ENCODE results near the gene LGALS3. TPM values are rescaled to one million over a fixed set of nuclear protein-coding genes. Genes with fewer than 3 reads are reported as not detected.

Gene LGALS3
- polyA plus RNA-seq, 1 donor (not counting 4 experiments of a cell fraction or from before 2014, with no cell fraction given): 193 TPM

DNA sequence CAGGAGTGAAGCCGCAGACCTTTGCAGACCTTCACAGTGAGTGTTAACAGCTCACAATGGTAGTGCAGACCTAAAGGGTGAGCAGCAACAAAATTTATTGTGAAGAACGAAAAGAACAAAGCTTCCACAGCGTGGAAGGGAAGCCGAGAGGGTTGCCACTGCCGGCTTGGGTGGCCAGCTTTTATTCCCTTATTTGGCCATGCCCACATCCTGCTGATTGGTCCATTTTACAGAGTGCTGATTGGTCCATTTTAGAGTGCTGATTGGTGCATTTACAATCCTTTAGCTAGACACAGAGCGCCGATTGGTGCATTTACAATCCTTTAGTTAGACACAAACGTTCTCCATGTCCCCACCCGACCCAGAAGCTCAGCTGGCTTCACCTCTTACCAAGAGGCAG, 42.1 kb upstream of the LGALS3 start:
- Histone ChIP-seq H3K36me3 (ENCODE audit: control insufficient read depth in 2 of 2, extremely low read depth in 1 of 2, insufficient read depth in 2 of 2, low read length in 2 of 2) (no peaks in the 10 kb centered on the region), H2AFZ (ENCODE audit: control insufficient read depth, low read length) (no peak overlapping the region), H3K9me1 (ENCODE audit: control insufficient read depth, extremely low read depth, insufficient read depth, low read length) (no peaks in the 10 kb centered on the region), H3K27ac (ENCODE audit: control insufficient read depth, insufficient read depth, low read length) (no peak overlapping the region), H3K4me3 (ENCODE audit: control insufficient read depth in 2 of 3, extremely low read depth in 1 of 3, insufficient read depth in 2 of 3, low read depth in 1 of 3, low read length in 3 of 3) (no peak overlapping the region), H3K27me3 (ENCODE audit: control insufficient read depth, extremely low read depth, insufficient read depth, low read length) (no peaks in the 10 kb centered on the region), H3K9me3 (ENCODE audit: control insufficient read depth, low read depth, low read length) (no peaks in the 10 kb centered on the region), H3K4me2 (ENCODE audit: control insufficient read depth, extremely low read depth, insufficient read depth, low read depth, low read length) (no peak overlapping the region), H3K9ac (ENCODE audit: control insufficient read depth, extremely low read depth, insufficient read depth, low read length) (no peak overlapping the region), H4K20me1 (ENCODE audit: control insufficient read depth, extremely low read depth, insufficient read depth, low read length) (no peaks in the 10 kb centered on the region), H3K4me1 (ENCODE audit: control insufficient read depth, extremely low read depth, insufficient read depth, low read length) (peaks cover 14% of the 10 kb centered on the region), H3K79me2 (ENCODE audit: control insufficient read depth, insufficient read depth, low read length) (no peaks in the 10 kb centered on the region)
- FAIRE-seq: no peak
- TF ChIP-seq, protein P1, sequence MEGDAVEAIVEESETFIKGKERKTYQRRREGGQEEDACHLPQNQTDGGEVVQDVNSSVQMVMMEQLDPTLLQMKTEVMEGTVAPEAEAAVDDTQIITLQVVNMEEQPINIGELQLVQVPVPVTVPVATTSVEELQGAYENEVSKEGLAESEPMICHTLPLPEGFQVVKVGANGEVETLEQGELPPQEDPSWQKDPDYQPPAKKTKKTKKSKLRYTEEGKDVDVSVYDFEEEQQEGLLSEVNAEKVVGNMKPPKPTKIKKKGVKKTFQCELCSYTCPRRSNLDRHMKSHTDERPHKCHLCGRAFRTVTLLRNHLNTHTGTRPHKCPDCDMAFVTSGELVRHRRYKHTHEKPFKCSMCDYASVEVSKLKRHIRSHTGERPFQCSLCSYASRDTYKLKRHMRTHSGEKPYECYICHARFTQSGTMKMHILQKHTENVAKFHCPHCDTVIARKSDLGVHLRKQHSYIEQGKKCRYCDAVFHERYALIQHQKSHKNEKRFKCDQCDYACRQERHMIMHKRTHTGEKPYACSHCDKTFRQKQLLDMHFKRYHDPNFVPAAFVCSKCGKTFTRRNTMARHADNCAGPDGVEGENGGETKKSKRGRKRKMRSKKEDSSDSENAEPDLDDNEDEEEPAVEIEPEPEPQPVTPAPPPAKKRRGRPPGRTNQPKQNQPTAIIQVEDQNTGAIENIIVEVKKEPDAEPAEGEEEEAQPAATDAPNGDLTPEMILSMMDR (optimal IDR thresholded peaks at IDR 0.05 in 1 of 3, IDR thresholded peaks at IDR 0.05 in 1 of 3, conservative IDR thresholded peaks at IDR 0.05 in 1 of 3; ENCODE audit: extremely low read depth in 1 of 3, insufficient read depth in 2 of 3, low read length in 3 of 3): no peak
- no peak for TF ChIP-seq EZH2 (IDR thresholded peaks at IDR 0.05; ENCODE audit: low read length)
- dilution Hi-C loops (cut with MboI; ENCODE audit: extremely low pct_ligation_motif_present, low sequenced_read_pairs): no loop called here
- no peak for DNase-seq (ENCODE audit: low read depth, low spot score)

DNA sequence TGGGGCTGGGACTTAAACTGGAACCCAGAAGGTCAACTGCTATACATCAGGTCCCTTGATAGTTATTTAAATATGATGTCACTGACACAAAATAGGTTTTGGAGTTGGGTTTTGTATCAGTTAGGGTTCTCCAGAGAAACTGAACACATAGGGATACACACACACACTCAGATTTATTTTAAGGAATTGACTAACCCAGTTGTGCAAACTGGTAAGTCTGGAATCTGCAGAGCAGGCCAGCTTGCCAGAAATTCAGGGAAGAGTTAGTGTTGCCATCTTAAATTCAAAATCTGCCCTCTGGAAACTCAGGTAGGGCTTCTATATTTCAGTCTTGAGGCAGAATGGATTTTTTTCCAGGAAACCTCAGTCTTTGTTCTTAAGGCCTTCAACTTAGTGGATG, 40.7 kb upstream of the LGALS3 start:
- dilution Hi-C loops (cut with MboI; ENCODE audit: extremely low pct_ligation_motif_present, low sequenced_read_pairs): no loop called here
- H3K27ac ChIP-seq (ENCODE audit: control insufficient read depth, insufficient read depth, low read length): no peak overlapping the region
- no peaks in the 10 kb centered on the region for H3K9me1 ChIP-seq (ENCODE audit: control insufficient read depth, extremely low read depth, insufficient read depth, low read length)
- DNase-seq (ENCODE audit: low read depth, low spot score): no peak
- no peaks in the 10 kb centered on the region for H3K36me3 ChIP-seq (ENCODE audit: control insufficient read depth in 2 of 2, extremely low read depth in 1 of 2, insufficient read depth in 2 of 2, low read length in 2 of 2)
- H3K4me1 ChIP-seq (ENCODE audit: control insufficient read depth, extremely low read depth, insufficient read depth, low read length): peaks cover 14% of the 10 kb centered on the region
- no peak overlapping the region for H3K4me3 ChIP-seq (ENCODE audit: control insufficient read depth in 2 of 3, extremely low read depth in 1 of 3, insufficient read depth in 2 of 3, low read depth in 1 of 3, low read length in 3 of 3)
- no peak overlapping the region for H3K4me2 ChIP-seq (ENCODE audit: control insufficient read depth, extremely low read depth, insufficient read depth, low read depth, low read length)
- H2AFZ ChIP-seq (ENCODE audit: control insufficient read depth, low read length): no peak overlapping the region
- no peaks in the 10 kb centered on the region for H3K9me3 ChIP-seq (ENCODE audit: control insufficient read depth, low read depth, low read length)
- no peaks in the 10 kb centered on the region for H4K20me1 ChIP-seq (ENCODE audit: control insufficient read depth, extremely low read depth, insufficient read depth, low read length)
- no peak overlapping the region for H3K9ac ChIP-seq (ENCODE audit: control insufficient read depth, extremely low read depth, insufficient read depth, low read length)
- FAIRE-seq: no peak
- H3K27me3 ChIP-seq (ENCODE audit: control insufficient read depth, extremely low read depth, insufficient read depth, low read length): no peaks in the 10 kb centered on the region
- TF ChIP-seq, protein P1 (optimal IDR thresholded peaks at IDR 0.05 in 1 of 3, IDR thresholded peaks at IDR 0.05 in 1 of 3, conservative IDR thresholded peaks at IDR 0.05 in 1 of 3; ENCODE audit: extremely low read depth in 1 of 3, insufficient read depth in 2 of 3, low read length in 3 of 3): no peak
- no peak for TF ChIP-seq EZH2 (IDR thresholded peaks at IDR 0.05; ENCODE audit: low read length)
- no peaks in the 10 kb centered on the region for H3K79me2 ChIP-seq (ENCODE audit: control insufficient read depth, insufficient read depth, low read length)

Measured in keratinocyte (primary cell).